SK-N-SH (cell line): ENCODE data around the gene AXIN1. TPM values are rescaled to one million over a fixed set of nuclear protein-coding genes. Genes with fewer than 3 reads are reported as not detected.

Experiments used
- CTCF ChIA-PET: fragments of 300-600, 350-600 bp; formaldehyde crosslinking; extraction: SDS; loops from one replicate; lab custom pipeline; 2021; lab: Yijun Ruan, JAX
- POLR2A ChIA-PET: fragments of 350-600 bp; sonication (Branson Sonifier 250); formaldehyde crosslinking; extraction: SDS; loops from one replicate; lab custom pipeline; 2020; ENCODE audit warnings: antibody characterized with exemption, inconsistent platforms; lab: Yijun Ruan, JAX
- DNase-seq: peaks from one replicate; pipeline ENCODE4 v3.0.0; 2012
- H2AFZ ChIP-seq: fragments of 200-600 bp; sonication (generic); 2 replicates; pipeline ENCODE4 v1.8.1; 2016; ENCODE audit warnings: antibody characterized with exemption, mild to moderate bottlenecking, low read depth
- H3F3A ChIP-seq: fragments of 200-600 bp; sonication (generic); replicated peaks from 2 replicates; pipeline ENCODE3; 2016; ENCODE audit warnings: antibody characterized with exemption, mild to moderate bottlenecking; ENCODE audit not compliant: insufficient read depth
- H3K27ac ChIP-seq, 2 experiments: fragments of 200-500 bp in 1 of 2; fragments of 200-600 bp in 1 of 2; sonication (Bioruptor generic) in 1 of 2; sonication (generic), shearing (Covaris generic) in 1 of 2; 2 replicates each; pipeline versions ENCODE4 v1.5.1 to v1.6.1; 2014 to 2016; ENCODE audit warnings: low read depth in 2 of 2, inconsistent platforms in 1 of 2, low read length in 1 of 2, mild to moderate bottlenecking in 1 of 2, mixed read lengths in 1 of 2
- H3K27me3 ChIP-seq: fragments of 200-600 bp; sonication (generic), shearing (Covaris generic); 2 replicates; pipeline ENCODE4 v1.6.1; 2016; ENCODE audit warnings: mixed run types; ENCODE audit not compliant: insufficient read depth
- H3K36me3 ChIP-seq, 2 experiments: fragments of 200-500 bp in 1 of 2; fragments of 200-600 bp in 1 of 2; sonication (Bioruptor generic) in 1 of 2; sonication (generic) in 1 of 2; replicated peaks in 1 of 2; 2 replicates each; pipeline versions ENCODE3 to v1.5.1; 2014 to 2016; ENCODE audit warnings: low read length in 1 of 2, mild to moderate bottlenecking in 1 of 2; ENCODE audit not compliant: insufficient read depth in 2 of 2, control insufficient read depth in 1 of 2
- H3K4me1 ChIP-seq, 2 experiments: fragments of 200-500 bp in 1 of 2; fragments of 200-600 bp in 1 of 2; sonication (Bioruptor generic) in 1 of 2; sonication (generic), shearing (Covaris generic) in 1 of 2; 2 replicates each; pipeline versions ENCODE4 v1.5.1 to v1.6.1; 2014 to 2016; ENCODE audit warnings: low read depth in 1 of 2, low read length in 1 of 2, mixed run types in 1 of 2; ENCODE audit not compliant: insufficient read depth in 2 of 2, control insufficient read depth in 1 of 2
- H3K4me2 ChIP-seq: fragments of 200-600 bp; sonication (generic), shearing (Covaris generic); 2 replicates; pipeline ENCODE4 v1.6.1; 2017; ENCODE audit warnings: mixed run types
- H3K4me3 ChIP-seq, 2 experiments: fragments of 200-500 bp in 1 of 2; fragments of 200-600 bp in 1 of 2; sonication (Bioruptor generic) in 1 of 2; sonication (generic), shearing (Covaris generic) in 1 of 2; 2 replicates each; pipeline versions ENCODE4 v1.5.1 to v1.8.1; 2014 to 2016; ENCODE audit warnings: low read depth in 2 of 2, inconsistent platforms in 1 of 2, low read length in 1 of 2, mild to moderate bottlenecking in 1 of 2, mixed read lengths in 1 of 2, moderate library complexity in 1 of 2
- H3K79me2 ChIP-seq: fragments of 200-600 bp; sonication (generic); 2 replicates; pipeline ENCODE4 v1.8.1; 2017; ENCODE audit warnings: mild to moderate bottlenecking; ENCODE audit not compliant: insufficient read depth
- H3K9ac ChIP-seq: fragments of 200-600 bp; sonication (generic); 2 replicates; pipeline ENCODE4 v1.6.1; 2017; ENCODE audit warnings: mixed run types
- H3K9me2 ChIP-seq: fragments of 200-600 bp; sonication (generic); 2 replicates; pipeline ENCODE4 v1.6.1; 2017; ENCODE audit warnings: mixed run types
- H3K9me3 ChIP-seq: fragments of 200-600 bp; sonication (generic); 2 replicates; pipeline ENCODE4 v1.6.1; 2017; ENCODE audit warnings: mixed run types, mild to moderate bottlenecking, moderate library complexity
- H4K20me1 ChIP-seq: fragments of 200-600 bp; sonication (generic); 2 replicates; pipeline ENCODE4 v1.6.1; 2017; ENCODE audit warnings: mild to moderate bottlenecking, mixed run types; ENCODE audit not compliant: insufficient read depth
- CHD2 ChIP-seq: fragments of 150-350 bp; IDR thresholded peaks from 2 replicates; pipeline ENCODE4 v1.6.1; 2018; ENCODE audit warnings: low read length; ENCODE audit not compliant: partially characterized antibody
- CTCF ChIP-seq: fragments of 200-600 bp; sonication (generic); IDR thresholded peaks from 2 replicates; pipeline ENCODE4 v1.6.1; 2017; ENCODE audit warnings: antibody characterized with exemption, mild to moderate bottlenecking, moderate library complexity
- EP300 ChIP-seq, 2 experiments: IDR thresholded peaks; 2 replicates each; pipeline versions ENCODE4 v1.4.0 to v1.6.1; 2012; ENCODE audit warnings: borderline replicate concordance in 1 of 2, low read depth in 1 of 2, low read length in 1 of 2
- FOSL2 ChIP-seq: IDR thresholded peaks from 2 replicates; pipeline ENCODE4 v1.4.0; 2012; ENCODE audit warnings: low read depth, mild to moderate bottlenecking, moderate library complexity, borderline replicate concordance
- FOXM1 ChIP-seq: IDR thresholded peaks from 2 replicates; pipeline ENCODE4 v1.4.0; 2012; ENCODE audit warnings: low read depth, mild to moderate bottlenecking
- GATA2 ChIP-seq: sonication (generic); formaldehyde crosslinking; IDR thresholded peaks from 2 replicates; pipeline ENCODE4 v1.5.0; 2020; ENCODE audit warnings: mild to moderate bottlenecking, missing genetic modification reagents
- MEF2A ChIP-seq: IDR thresholded peaks from 2 replicates; pipeline ENCODE4 v1.4.0; 2012; ENCODE audit warnings: low read depth, borderline replicate concordance
- MXI1 ChIP-seq: IDR thresholded peaks from 2 replicates; pipeline ENCODE4 v1.6.1; 2012; ENCODE audit warnings: mild to moderate bottlenecking, low read depth, low read length, improper control_type of control experiment
- NRF1 ChIP-seq: IDR thresholded peaks from 2 replicates; pipeline ENCODE4 v1.6.1; 2012; ENCODE audit warnings: low read depth, mild to moderate bottlenecking, low read length
- POLR2AphosphoS5 ChIP-seq: IDR thresholded peaks from 2 replicates; pipeline ENCODE4 v1.6.1; 2012; ENCODE audit warnings: low read depth, low read length
- RCOR1 ChIP-seq: fragments of 150-350 bp; IDR thresholded peaks from 2 replicates; pipeline ENCODE4 v1.6.1; 2017; ENCODE audit warnings: antibody characterized with exemption, low read length
- REST ChIP-seq: IDR thresholded peaks from 2 replicates; pipeline ENCODE4 v1.6.1; 2012; ENCODE audit warnings: mild to moderate bottlenecking, low read depth, low read length, moderate library complexity
- RXRA ChIP-seq: IDR thresholded peaks from 2 replicates; pipeline ENCODE4 v1.4.0; 2012; ENCODE audit warnings: low read depth, mild to moderate bottlenecking, borderline replicate concordance
- SMC3 ChIP-seq: IDR thresholded peaks from 2 replicates; pipeline ENCODE4 v1.6.1; 2012; ENCODE audit warnings: low read depth, low read length, improper control_type of control experiment
- TCF12 ChIP-seq: IDR thresholded peaks from 2 replicates; pipeline ENCODE4 v1.4.0; 2012
- USF1 ChIP-seq: IDR thresholded peaks from 2 replicates; pipeline ENCODE4 v1.4.0; 2012; ENCODE audit warnings: low read depth, borderline replicate concordance
- YY1 ChIP-seq: IDR thresholded peaks from 2 replicates; pipeline ENCODE4 v1.4.0; 2012; ENCODE audit warnings: low read depth, mild to moderate bottlenecking
- WGBS: methylation state at CpG from one replicate; pipeline ENCODE4 v1.1.6; 2017; ENCODE audit warnings: low lambda C conversion rate; 5-methylcytosine and 5-hydroxymethylcytosine counted together
- polyA plus RNA-seq, 3 experiments: library from polyadenylated mRNA; depleted of rRNA; stranded (reverse); fragments of >200 nt; gene quantifications; 2 replicates each; pipeline ENCODE4 v1.2.3, GENCODE V29; 2012
- TF ChIP-seq, protein P1 (sequence below): fragments of 150-350 bp; IDR thresholded peaks from 2 replicates; pipeline ENCODE4 v1.6.1; 2016; ENCODE audit warnings: mild to moderate bottlenecking, low read depth, low read length

Gene AXIN1
- polyA plus RNA-seq, 1 of the 3 experiments (the other 2 are of a cell fraction): 19.9 TPM

- H3K4me1 ChIP-seq: peaks cover 0 to 9% of the 10 kb centered on the region in 2 experiments; a peak in 2 of 4 replicates
- H3K27ac ChIP-seq: no peak overlapping the region; a peak in 1 of 4 replicates
- ChIA-PET POLR2A (no interaction called here), CTCF (no interaction called here)
- no peak for TF ChIP-seq SMC3
- no peak for TF ChIP-seq USF1
- TF ChIP-seq, protein P1, sequence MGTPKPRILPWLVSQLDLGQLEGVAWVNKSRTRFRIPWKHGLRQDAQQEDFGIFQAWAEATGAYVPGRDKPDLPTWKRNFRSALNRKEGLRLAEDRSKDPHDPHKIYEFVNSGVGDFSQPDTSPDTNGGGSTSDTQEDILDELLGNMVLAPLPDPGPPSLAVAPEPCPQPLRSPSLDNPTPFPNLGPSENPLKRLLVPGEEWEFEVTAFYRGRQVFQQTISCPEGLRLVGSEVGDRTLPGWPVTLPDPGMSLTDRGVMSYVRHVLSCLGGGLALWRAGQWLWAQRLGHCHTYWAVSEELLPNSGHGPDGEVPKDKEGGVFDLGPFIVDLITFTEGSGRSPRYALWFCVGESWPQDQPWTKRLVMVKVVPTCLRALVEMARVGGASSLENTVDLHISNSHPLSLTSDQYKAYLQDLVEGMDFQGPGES: no peak
- no peak for TF ChIP-seq GATA2 (CRISPR knock-in tag)
- no peak for TF ChIP-seq YY1
- TF ChIP-seq CHD2: no peak
- TF ChIP-seq CTCF: no peak
- TF ChIP-seq TCF12: no peak
- no peak for TF ChIP-seq MEF2A
- no peak for TF ChIP-seq FOXM1
- TF ChIP-seq RCOR1: no peak
- TF ChIP-seq NRF1: no peak
- TF ChIP-seq POLR2AphosphoS5: no peak
- TF ChIP-seq RXRA: no peak
- DNase-seq: no peak
- peaks cover 15 to 26% of the 10 kb centered on the region in 2 experiments for H3K36me3 ChIP-seq
- H3K4me2 ChIP-seq: no peak overlapping the region
- peaks cover 92% of the 10 kb centered on the region for H3K79me2 ChIP-seq
- H3K9me2 ChIP-seq: no peaks in the 10 kb centered on the region
- 100% methylated on average over 6 of the region's 6 CpGs for WGBS
- H3F3A ChIP-seq: no peaks in the 10 kb centered on the region
- no peaks in the 10 kb centered on the region for H3K27me3 ChIP-seq
- no peak overlapping the region for H3K9ac ChIP-seq
- H3K9me3 ChIP-seq: no peaks in the 10 kb centered on the region
- H2AFZ ChIP-seq: no peak overlapping the region
- H3K4me3 ChIP-seq: no peak overlapping the region
- H4K20me1 ChIP-seq: peaks cover 84% of the 10 kb centered on the region
Measured at GRCh38 chr16:347203-347602, 5.3 kb downstream of the AXIN1 start.

DNA sequence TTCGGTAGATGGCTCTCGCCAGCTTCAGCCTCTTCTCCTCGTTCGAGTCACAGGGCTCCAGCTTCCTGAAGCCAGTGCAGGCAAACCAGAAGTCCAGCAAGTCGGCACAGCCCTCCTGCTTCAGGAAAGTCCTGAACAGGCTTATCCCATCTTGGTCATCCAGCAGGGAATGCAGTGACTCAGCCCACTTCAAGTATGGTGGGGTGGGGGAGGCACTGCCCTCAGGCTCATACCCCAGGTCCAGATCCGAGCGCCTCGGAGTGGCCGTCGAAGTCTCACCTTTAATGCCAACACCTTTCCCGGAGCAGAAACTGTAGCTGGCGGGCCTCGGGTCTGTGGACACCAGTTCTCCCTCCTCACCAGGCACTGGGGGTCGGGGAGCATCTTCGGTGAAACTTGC lies 5.9 kb downstream of the AXIN1 start:
- peaks cover 84% of the 10 kb centered on the region for H4K20me1 ChIP-seq
- no peaks in the 10 kb centered on the region for H3K9me3 ChIP-seq
- no peak for DNase-seq
- H3K4me3 ChIP-seq: no peak overlapping the region
- peaks cover 90% of the 10 kb centered on the region for H3K79me2 ChIP-seq
- H3K27me3 ChIP-seq: no peaks in the 10 kb centered on the region
- ChIA-PET POLR2A (no interaction called here), CTCF (interaction anchor here (2.7 kb wide), 1 partner anchor 166 kb away, joined by 8 read pairs; the partner anchor contains the start of gene HBQ1)
- peaks cover 0 to 9% of the 10 kb centered on the region in 2 experiments; a peak in 2 of 4 replicates for H3K4me1 ChIP-seq
- no peaks in the 10 kb centered on the region for H3F3A ChIP-seq
- TF ChIP-seq MXI1: no peak
- TF ChIP-seq REST: no peak
- TF ChIP-seq RCOR1: no peak
- TF ChIP-seq FOSL2: peak; percentile 31
- TF ChIP-seq EP300 (IDR thresholded peaks at IDR 0.05; ENCODE audit: borderline replicate concordance in 1 of 2, low read depth in 1 of 2, low read length in 1 of 2): no peak
- no peaks in the 10 kb centered on the region for H3K9me2 ChIP-seq
- no peak overlapping the region for H3K9ac ChIP-seq
- H3K36me3 ChIP-seq: peaks cover 15 to 26% of the 10 kb centered on the region in 2 experiments
- H2AFZ ChIP-seq: no peak overlapping the region
- H3K4me2 ChIP-seq: no peak overlapping the region
- peak overlapping the region in 1 of 2 experiments; percentile 18; a peak in 1 of 4 replicates for H3K27ac ChIP-seq
- 83% methylated on average over 11 of the region's 15 CpGs for WGBS
